ENCODE data around the gene LILRA6. TPM values are rescaled to one million over a fixed set of nuclear protein-coding genes. Genes with fewer than 3 reads are reported as not detected.
A peak's percentile ranks its signal among the peaks of the same experiment; 100 is the strongest.
"Not testable (repeated sequence)": the region's sequence is repeated elsewhere in the genome, so short reads cannot be mapped to it uniquely, and the experiment has no call there.

Gene LILRA6
- polyA plus RNA-seq, 3 donors = 65.7 to 150 (median 143) TPM

DNA sequence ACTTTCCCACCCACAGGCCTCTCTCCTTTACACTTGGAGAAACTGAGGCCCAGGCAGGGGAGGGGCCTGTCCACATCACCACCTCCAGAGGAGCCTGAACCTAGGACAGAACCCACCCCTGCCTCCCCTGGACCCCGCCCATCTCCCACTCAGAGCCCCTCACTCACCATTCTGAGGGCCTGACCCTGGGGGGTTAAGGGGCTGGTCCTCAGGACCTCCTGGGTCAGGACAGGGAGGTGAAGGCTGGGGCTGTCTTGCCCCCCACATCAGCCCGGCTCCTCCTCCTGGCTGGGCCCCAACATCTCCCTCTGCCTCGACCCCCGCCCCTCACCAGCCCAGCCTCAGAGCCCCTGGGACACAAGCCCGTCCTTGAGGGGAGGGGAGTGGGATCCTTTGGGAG is 22.9 kb downstream of the LILRA6 start:
- H3K27me3 ChIP-seq (ENCODE audit: control insufficient read depth in 2 of 2, insufficient read depth in 2 of 2, low read length in 2 of 2); H2AFZ ChIP-seq (ENCODE audit: insufficient read depth, low read depth, low read length, poor library complexity, severe bottlenecking); H3K9me3 Mint-ChIP-seq; intact Hi-C loops (cut with micrococcal nuclease); H3K9ac ChIP-seq (ENCODE audit: insufficient read depth, low read length, poor library complexity, severe bottlenecking); H3K9me3 ChIP-seq (replicated peaks in 1 of 2; ENCODE audit: control insufficient read depth in 1 of 2, insufficient read depth in 1 of 2, low read length in 2 of 2); DNase-seq; H3K27me3 Mint-ChIP-seq (ENCODE audit: low read depth in 3 of 3); H3K4me2 ChIP-seq (replicated peaks; ENCODE audit: extremely low read depth, low read length, poor library complexity, severe bottlenecking); H3K4me3 Mint-ChIP-seq; H3K27ac ChIP-seq (ENCODE audit: low read depth in 1 of 2, low read length in 2 of 2); H3K27ac Mint-ChIP-seq: not testable (repeated sequence)
- Histone ChIP-seq H3K36me3 (replicated peaks in 1 of 2; ENCODE audit: control insufficient read depth in 1 of 2, insufficient read depth in 2 of 2, low read length in 2 of 2) (peaks cover 36 to 41% of the 10 kb centered on the region in 2 donors), H3K4me3 (replicated peaks in 1 of 3; ENCODE audit: low read depth in 2 of 3, low read length in 3 of 3) (peak overlapping the region in 1 of 3 experiments; percentile 28), H3K79me2 (ENCODE audit: insufficient read depth, low read length) (peaks cover 33% of the 10 kb centered on the region), H3K4me1 (ENCODE audit: control insufficient read depth in 1 of 2, insufficient read depth in 2 of 2, low read length in 2 of 2) (peaks cover 50 to 78% of the 10 kb centered on the region in 2 donors), H4K20me1 (ENCODE audit: insufficient read depth, low read length) (peaks cover 26% of the 10 kb centered on the region)
- Mint-ChIP-seq H3K36me3 (peaks cover 46 to 51% of the 10 kb centered on the region in 2 donors), H3K4me1 (peaks cover 68% of the 10 kb centered on the region)
- WGBS (ENCODE audit: insufficient coverage) = no CpG with 5 or more reads among the region's 5 CpGs

DNA sequence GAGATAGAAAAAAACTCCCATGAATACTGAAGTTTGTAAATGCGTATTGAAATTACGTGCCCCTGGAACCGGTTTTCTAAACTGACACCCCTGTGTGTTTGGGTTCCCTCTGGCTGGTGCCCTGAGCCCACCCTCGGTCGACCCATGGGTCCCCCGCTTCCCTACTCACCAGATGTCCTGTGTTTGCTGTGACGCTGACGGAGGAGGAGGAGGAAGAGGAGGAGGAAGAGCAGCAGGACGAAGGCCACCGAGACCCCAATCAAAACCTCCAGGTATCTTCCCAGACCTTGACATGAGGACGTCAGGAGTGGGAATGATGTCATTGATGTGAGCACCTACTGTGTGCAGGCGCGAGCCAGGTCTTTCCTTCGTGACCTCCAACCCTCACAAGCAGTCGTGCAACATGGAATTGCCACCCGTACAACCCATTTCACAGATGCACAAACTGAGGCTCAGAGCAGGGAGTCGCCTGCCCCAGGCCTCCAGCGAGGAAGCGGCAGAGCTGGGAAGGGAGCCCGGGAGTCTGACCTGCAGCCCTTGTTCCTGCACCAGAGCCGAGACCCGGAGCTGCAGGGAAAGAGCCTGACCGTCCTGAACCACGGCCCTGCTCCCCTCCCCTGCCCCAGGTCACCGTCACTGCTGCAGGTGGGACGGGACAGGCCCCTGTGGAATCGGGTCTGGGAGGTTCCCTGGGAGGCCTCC is 23.5 kb downstream of the LILRA6 start:
- WGBS (ENCODE audit: insufficient coverage) = 98% methylated on average over 18 of the region's 27 CpGs
- Histone ChIP-seq H3K4me3 (replicated peaks in 1 of 3; ENCODE audit: low read depth in 2 of 3, low read length in 3 of 3) (peak overlapping the region in 1 of 3 experiments; percentile 28), H3K27ac (ENCODE audit: low read depth in 1 of 2, low read length in 2 of 2) (peak overlapping the region; percentile 23 to 36), H3K9me3 (replicated peaks in 1 of 2; ENCODE audit: control insufficient read depth in 1 of 2, insufficient read depth in 1 of 2, low read length in 2 of 2) (no peaks in the 10 kb centered on the region), H3K79me2 (ENCODE audit: insufficient read depth, low read length) (peaks cover 33% of the 10 kb centered on the region), H3K9ac (ENCODE audit: insufficient read depth, low read length, poor library complexity, severe bottlenecking) (no peak overlapping the region), H4K20me1 (ENCODE audit: insufficient read depth, low read length) (peaks cover 26% of the 10 kb centered on the region), H3K36me3 (replicated peaks in 1 of 2; ENCODE audit: control insufficient read depth in 1 of 2, insufficient read depth in 2 of 2, low read length in 2 of 2) (peaks cover 36 to 41% of the 10 kb centered on the region in 2 donors), H3K4me1 (ENCODE audit: control insufficient read depth in 1 of 2, insufficient read depth in 2 of 2, low read length in 2 of 2) (peaks cover 46 to 72% of the 10 kb centered on the region in 2 donors), H2AFZ (ENCODE audit: insufficient read depth, low read depth, low read length, poor library complexity, severe bottlenecking) (no peak overlapping the region), H3K4me2 (replicated peaks; ENCODE audit: extremely low read depth, low read length, poor library complexity, severe bottlenecking) (no peak overlapping the region), H3K27me3 (ENCODE audit: control insufficient read depth in 2 of 2, insufficient read depth in 2 of 2, low read length in 2 of 2) (no peaks in the 10 kb centered on the region)
- H3K27me3 Mint-ChIP-seq (ENCODE audit: low read depth in 3 of 3) = peaks cover 0 to 3% (median 0%) of the 10 kb centered on the region in 3 donors
- H3K36me3 Mint-ChIP-seq = peaks cover 48 to 51% of the 10 kb centered on the region in 2 donors
- H3K9me3 Mint-ChIP-seq = no peaks in the 10 kb centered on the region
- H3K4me1 Mint-ChIP-seq = peaks cover 66% of the 10 kb centered on the region
- no peak for TF ChIP-seq CTCF (IDR thresholded peaks at IDR 0.05)
- intact Hi-C loops (cut with micrococcal nuclease) = no loop called here
- H3K27ac Mint-ChIP-seq = peak overlapping the region in 5 of 7 donors; percentile 32 to 70 (median 64)
- H3K4me3 Mint-ChIP-seq = peak overlapping the region in 1 of 2 donors; percentile 48
- DNase-seq = no peak
